CD14-positive monocyte (primary cell): Measurements from ENCODE around the gene PTPRE. TPM values are rescaled to one million over a fixed set of nuclear protein-coding genes. Genes with fewer than 3 reads are reported as not detected.

Source experiments
- DNase-seq, 3 donors: peaks; one replicate each; pipeline ENCODE4 v3.0.0-alpha.2; 2011 to 2022
- H2AFZ ChIP-seq: 2 replicates; pipeline ENCODE4 v1.6.0; 2012; ENCODE audit warnings: mild to moderate bottlenecking, low read depth, low read length, inconsistent platforms; ENCODE audit not compliant: insufficient read depth, poor library complexity, severe bottlenecking
- H3K27ac ChIP-seq, 2 donors: 1 replicate in 1 of 2; 2 replicates in 1 of 2; pipeline ENCODE4 v1.5.1; 2012 to 2013; ENCODE audit warnings: low read length in 2 of 2, control low read depth in 1 of 2, inconsistent platforms in 1 of 2, low read depth in 1 of 2, mild to moderate bottlenecking in 1 of 2
- H3K27me3 ChIP-seq, 2 donors: one replicate each; pipeline versions ENCODE4 v1.6.0 to v1.6.1; 2011 to 2013; ENCODE audit warnings: low read length in 2 of 2; ENCODE audit not compliant: control insufficient read depth in 2 of 2, insufficient read depth in 2 of 2
- H3K36me3 ChIP-seq, 2 donors: replicated peaks in 1 of 2; 1 replicate in 1 of 2; 2 replicates in 1 of 2; pipeline versions ENCODE4 v1.5.1 to v1.6.1; 2012 to 2013; ENCODE audit warnings: low read length in 2 of 2, control low read depth in 1 of 2, inconsistent platforms in 1 of 2, mild to moderate bottlenecking in 1 of 2; ENCODE audit not compliant: insufficient read depth in 2 of 2, control insufficient read depth in 1 of 2
- H3K4me1 ChIP-seq, 2 donors: 1 replicate in 1 of 2; 2 replicates in 1 of 2; pipeline versions ENCODE4 v1.5.1 to v1.6.1; 2012 to 2013; ENCODE audit warnings: low read length in 2 of 2, control low read depth in 1 of 2, inconsistent platforms in 1 of 2, mild to moderate bottlenecking in 1 of 2, moderate library complexity in 1 of 2; ENCODE audit not compliant: insufficient read depth in 2 of 2, control insufficient read depth in 1 of 2
- H3K4me2 ChIP-seq: replicated peaks from 2 replicates; pipeline ENCODE3; 2012; ENCODE audit warnings: low read length, moderate library complexity, mild to moderate bottlenecking; ENCODE audit not compliant: poor library complexity, severe bottlenecking; ENCODE audit errors: extremely low read depth
- H3K4me3 ChIP-seq, 3 experiments: fragments of 200-600 bp in 1 of 3; sonication (generic) in 1 of 3; replicated peaks in 1 of 3; 1 replicate in 2 of 3; 2 replicates in 1 of 3; pipeline ENCODE4 v1.5.1; 2011 to 2013; ENCODE audit warnings: low read length in 3 of 3, mild to moderate bottlenecking in 3 of 3, control low read depth in 2 of 3, low read depth in 2 of 3, inconsistent platforms in 1 of 3, moderate library complexity in 1 of 3
- H3K79me2 ChIP-seq: 2 replicates; pipeline ENCODE4 v1.6.0; 2012; ENCODE audit warnings: mild to moderate bottlenecking, control low read depth, inconsistent platforms, low read length, moderate library complexity; ENCODE audit not compliant: insufficient read depth
- H3K9ac ChIP-seq: 2 replicates; pipeline ENCODE4 v1.6.0; 2017; ENCODE audit warnings: low read length, mild to moderate bottlenecking; ENCODE audit not compliant: insufficient read depth, poor library complexity, severe bottlenecking
- H3K9me3 ChIP-seq, 2 donors: replicated peaks in 1 of 2; 1 replicate in 1 of 2; 2 replicates in 1 of 2; pipeline versions ENCODE4 v1.5.1 to v1.6.1; 2012 to 2013; ENCODE audit warnings: low read length in 2 of 2, control low read depth in 1 of 2; ENCODE audit not compliant: control insufficient read depth in 1 of 2, insufficient read depth in 1 of 2
- H4K20me1 ChIP-seq: 2 replicates; pipeline ENCODE4 v1.6.0; 2012; ENCODE audit warnings: mild to moderate bottlenecking, low read length, control low read depth, moderate library complexity; ENCODE audit not compliant: insufficient read depth
- H3K27ac Mint-ChIP-seq, 7 donors: one replicate each; pipeline ENCODE4 v1.8.0; 2020; ENCODE audit warnings: mild to moderate bottlenecking in 7 of 7, mixed read lengths in 7 of 7, moderate library complexity in 6 of 7, inconsistent platforms in 2 of 7
- H3K27me3 Mint-ChIP-seq, 3 donors: one replicate each; pipeline ENCODE4 v1.8.0; 2021 to 2022; ENCODE audit warnings: low read depth in 3 of 3, mild to moderate bottlenecking in 3 of 3, mixed read lengths in 3 of 3, moderate library complexity in 3 of 3, inconsistent platforms in 1 of 3
- H3K36me3 Mint-ChIP-seq, 2 donors: one replicate each; pipeline ENCODE4 v1.8.0; 2020; ENCODE audit warnings: mixed read lengths in 2 of 2, inconsistent platforms in 1 of 2, mild to moderate bottlenecking in 1 of 2
- H3K4me1 Mint-ChIP-seq: one replicate; pipeline ENCODE4 v1.8.0; 2020; ENCODE audit warnings: mild to moderate bottlenecking, mixed read lengths
- H3K4me3 Mint-ChIP-seq, 2 donors: one replicate each; pipeline ENCODE4 v1.8.0; 2020; ENCODE audit warnings: mild to moderate bottlenecking in 2 of 2, mixed read lengths in 2 of 2, moderate library complexity in 1 of 2
- H3K9me3 Mint-ChIP-seq, 7 donors: one replicate each; pipeline ENCODE4 v1.8.0; 2020 to 2022; ENCODE audit warnings: mixed read lengths in 7 of 7, mild to moderate bottlenecking in 6 of 7, moderate library complexity in 6 of 7, inconsistent platforms in 2 of 7
- WGBS: methylation state at CpG from one replicate; pipeline ENCODE4 v1.1.5; 2013; ENCODE audit warnings: missing lambda C conversion rate; ENCODE audit not compliant: insufficient coverage; 5-methylcytosine and 5-hydroxymethylcytosine counted together
- intact Hi-C, 2 donors: fragments of 100-400 bp; cut with micrococcal nuclease; formaldehyde crosslinking; loops; one replicate each; pipeline versions ENCODE4 v1.15.0 to v1.15.1; 2023
- polyA plus RNA-seq, 3 donors: library from polyadenylated mRNA; depleted of rRNA in 1 of 3; unstranded in 2 of 3; stranded (reverse) in 1 of 3; fragments of 300-500 nt in 2 of 3; fragments of >200 nt in 1 of 3; fragmentation: Illumina TruSeq in 2 of 3; gene quantifications; 1 replicate in 2 of 3; 2 replicates in 1 of 3; pipeline ENCODE4 v1.2.3, GENCODE V29; 2012 to 2021
- TF ChIP-seq, protein P1 (sequence below): fragments of 200-600 bp; IDR thresholded peaks from one replicate; pipeline ENCODE4 v1.8.0; 2022; ENCODE audit warnings: antibody characterized with exemption, mild to moderate bottlenecking

PTPRE gene
- polyA plus RNA-seq, 3 donors = 95.2 to 271 (median 125) TPM

DNA sequence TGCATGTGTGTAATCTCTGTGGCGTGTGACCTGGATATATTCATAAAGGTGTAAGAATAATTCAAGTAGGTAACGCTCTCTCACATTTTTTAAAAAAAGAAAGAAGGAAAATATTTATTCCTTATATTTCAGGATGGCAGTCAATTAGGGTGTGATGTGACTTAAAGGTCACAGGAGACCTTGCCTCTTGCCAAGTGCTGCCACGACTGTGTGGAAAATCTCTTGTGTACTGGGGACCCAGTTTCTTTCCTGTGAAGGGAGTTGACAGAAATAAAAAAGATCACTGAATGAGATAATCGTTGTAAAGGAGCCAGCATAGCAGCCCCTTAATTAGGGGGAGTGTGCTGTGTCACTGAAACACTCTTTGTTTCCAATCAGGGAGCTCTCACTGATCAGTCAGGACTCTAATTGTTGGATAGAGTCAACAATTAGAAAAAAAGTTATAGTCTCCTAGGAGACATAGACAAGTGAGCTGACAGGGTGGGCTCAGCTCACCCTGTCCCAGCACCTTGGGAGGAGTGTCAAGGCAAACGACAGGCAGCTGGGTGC lies 31.1 kb downstream of the PTPRE start:
- Mint-ChIP-seq H3K9me3 (peaks cover 0 to 2% (median 0%) of the 10 kb centered on the region in 7 donors), H3K4me1 (peaks cover 53% of the 10 kb centered on the region), H3K4me3 (no peak overlapping the region), H3K27me3 (peaks cover 0 to 1% (median 0%) of the 10 kb centered on the region in 3 donors), H3K36me3 (peaks cover 47 to 61% of the 10 kb centered on the region in 2 donors), H3K27ac (peak overlapping the region in 2 of 7 donors; percentile 28 to 61)
- H3K9me3 ChIP-seq = no peaks in the 10 kb centered on the region
- no peak overlapping the region for H3K4me2 ChIP-seq
- no peak overlapping the region for H3K27ac ChIP-seq
- no peak overlapping the region for H2AFZ ChIP-seq
- H3K27me3 ChIP-seq = no peaks in the 10 kb centered on the region
- H3K79me2 ChIP-seq = peaks cover 24% of the 10 kb centered on the region
- peaks cover 8 to 43% of the 10 kb centered on the region in 2 donors for H3K36me3 ChIP-seq
- TF ChIP-seq, protein P1, sequence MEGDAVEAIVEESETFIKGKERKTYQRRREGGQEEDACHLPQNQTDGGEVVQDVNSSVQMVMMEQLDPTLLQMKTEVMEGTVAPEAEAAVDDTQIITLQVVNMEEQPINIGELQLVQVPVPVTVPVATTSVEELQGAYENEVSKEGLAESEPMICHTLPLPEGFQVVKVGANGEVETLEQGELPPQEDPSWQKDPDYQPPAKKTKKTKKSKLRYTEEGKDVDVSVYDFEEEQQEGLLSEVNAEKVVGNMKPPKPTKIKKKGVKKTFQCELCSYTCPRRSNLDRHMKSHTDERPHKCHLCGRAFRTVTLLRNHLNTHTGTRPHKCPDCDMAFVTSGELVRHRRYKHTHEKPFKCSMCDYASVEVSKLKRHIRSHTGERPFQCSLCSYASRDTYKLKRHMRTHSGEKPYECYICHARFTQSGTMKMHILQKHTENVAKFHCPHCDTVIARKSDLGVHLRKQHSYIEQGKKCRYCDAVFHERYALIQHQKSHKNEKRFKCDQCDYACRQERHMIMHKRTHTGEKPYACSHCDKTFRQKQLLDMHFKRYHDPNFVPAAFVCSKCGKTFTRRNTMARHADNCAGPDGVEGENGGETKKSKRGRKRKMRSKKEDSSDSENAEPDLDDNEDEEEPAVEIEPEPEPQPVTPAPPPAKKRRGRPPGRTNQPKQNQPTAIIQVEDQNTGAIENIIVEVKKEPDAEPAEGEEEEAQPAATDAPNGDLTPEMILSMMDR = no peak
- DNase-seq = no peak
- H3K4me3 ChIP-seq = no peak overlapping the region
- H3K9ac ChIP-seq = no peak overlapping the region
- 100% methylated on average over 1 of the region's 5 CpGs for WGBS
- peaks cover 27 to 30% of the 10 kb centered on the region in 2 donors for H3K4me1 ChIP-seq
- peaks cover 78% of the 10 kb centered on the region for H4K20me1 ChIP-seq
- intact Hi-C loops = no loop called here

DNA sequence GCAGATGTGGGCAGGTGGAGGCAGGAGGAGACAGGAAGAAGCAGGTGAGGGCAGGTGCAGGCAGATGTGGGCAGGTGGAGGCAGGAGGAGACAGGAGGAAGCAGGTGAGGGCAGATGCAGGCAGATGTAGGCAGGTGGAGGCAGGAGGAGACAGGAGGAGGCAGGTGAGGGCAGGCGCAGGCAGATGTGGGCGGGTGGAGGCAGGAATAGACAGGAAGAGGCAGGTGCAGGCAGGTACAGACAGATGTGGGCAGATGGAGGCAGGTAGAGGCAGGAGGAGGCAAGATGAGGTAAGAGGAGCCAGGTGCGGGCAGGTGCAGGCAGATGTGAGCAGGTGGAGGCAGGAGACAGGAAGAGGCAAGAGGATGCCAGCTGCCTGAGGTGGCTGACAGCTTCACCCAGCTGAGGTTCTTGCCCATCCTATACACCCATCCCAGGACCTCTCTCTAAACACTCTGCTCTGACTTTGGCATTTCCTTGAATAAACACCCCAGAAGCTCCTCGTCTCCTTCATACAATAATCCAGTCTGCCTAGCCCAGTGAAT lies 33.0 kb downstream of the PTPRE start:
- H3K27me3 Mint-ChIP-seq = peaks cover 0 to 1% (median 0%) of the 10 kb centered on the region in 3 donors
- no peak overlapping the region for H3K27ac Mint-ChIP-seq

More for the DNA sequence above, 33.0 kb downstream of the PTPRE start:
- Histone ChIP-seq H3K4me1 (peaks cover 17 to 22% of the 10 kb centered on the region in 2 donors), H3K27me3 (no peaks in the 10 kb centered on the region), H4K20me1 (peaks cover 83% of the 10 kb centered on the region), H3K9me3 (no peaks in the 10 kb centered on the region), H3K4me3 (no peak overlapping the region), H3K36me3 (peaks cover 4 to 36% of the 10 kb centered on the region in 2 donors), H3K79me2 (peaks cover 27% of the 10 kb centered on the region), H3K9ac (no peak overlapping the region), H3K27ac (no peak overlapping the region), H3K4me2 (no peak overlapping the region), H2AFZ (no peak overlapping the region)
- TF ChIP-seq, protein P1 = no peak
- Mint-ChIP-seq H3K4me1 (peaks cover 50% of the 10 kb centered on the region), H3K36me3 (peaks cover 48 to 60% of the 10 kb centered on the region in 2 donors), H3K4me3 (no peak overlapping the region), H3K9me3 (peaks cover 0 to 7% (median 2%) of the 10 kb centered on the region in 7 donors)
- intact Hi-C loops = no loop called here
- DNase-seq = no peak
- 95% methylated on average over 3 of the region's 4 CpGs for WGBS
